HCT116 (cell line): ENCODE results near the gene HOXB2. TPM values are rescaled to one million over a fixed set of nuclear protein-coding genes. Genes with fewer than 3 reads are reported as not detected.

ENCODE experiments used
- ATAC-seq: fragments of 200-7000 bp; cut with Tn5 transposase; 2 replicates; pipeline ENCODE4 v1.9.1; 2020; ENCODE audit warnings: mild to moderate bottlenecking, moderate library complexity
- BruUV-seq: library from RNA; stranded (reverse); fragments of 400-500 nt; replicated peaks from 2 replicates; lab custom pipeline; 2021; lab: Mats Ljungman, UMichigan
- CTCF ChIA-PET: fragments of 300-600 bp; sonication (Branson Sonifier 250); formaldehyde crosslinking; loops from one replicate; lab custom pipeline; 2021; ENCODE audit warnings: antibody characterized with exemption; lab: Charles Lee
- POLR2A ChIA-PET: fragments of 300-600, 350-600 bp; sonication (Branson Sonifier 250); formaldehyde crosslinking; loops from one replicate; lab custom pipeline; 2021; ENCODE audit warnings: antibody characterized with exemption; lab: Charles Lee
- RAD21 ChIA-PET, 2 experiments: fragments of 300-600 bp; sonication (Branson Sonifier 250); formaldehyde crosslinking; loops; one replicate each; lab custom pipeline; 2023; ENCODE audit warnings: low total read pairs in 2 of 2; ENCODE audit not compliant: uncharacterized antibody in 2 of 2, unreplicated experiment in 2 of 2, low non-redundant PET in 1 of 2; lab: Charles Lee
- DNase-seq: peaks from one replicate; pipeline ENCODE4 v3.0.0-alpha.2; 2010; ENCODE audit warnings: low read depth, low spot score
- H2AFZ ChIP-seq: fragments of 200-600 bp; shearing (Covaris generic), sonication (generic); 2 replicates; pipeline ENCODE4 v1.6.1; 2017; ENCODE audit warnings: low read depth, mixed run types, mixed read lengths, antibody characterized with exemption, low read length; ENCODE audit not compliant: poor library complexity, severe bottlenecking
- H3K27ac ChIP-seq: 2 replicates; pipeline ENCODE4 v1.5.1; 2012; ENCODE audit warnings: low read depth, low read length
- H3K27me3 ChIP-seq: fragments of 200-600 bp; sonication (generic); 2 replicates; pipeline ENCODE4 v1.6.1; 2016; ENCODE audit warnings: mixed run types, low read length, mixed read lengths; ENCODE audit not compliant: insufficient read depth
- H3K36me3 ChIP-seq, 2 experiments: fragments of 200-500 bp in 1 of 2; fragments of 200-600 bp in 1 of 2; sonication (Bioruptor generic) in 1 of 2; sonication (generic) in 1 of 2; 2 replicates each; pipeline versions ENCODE4 v1.5.1 to v1.6.1; 2014 to 2016; ENCODE audit warnings: low read length in 2 of 2, inconsistent platforms in 1 of 2, mixed read lengths in 1 of 2, mixed run types in 1 of 2; ENCODE audit not compliant: insufficient read depth in 2 of 2, control insufficient read depth in 1 of 2
- H3K4me1 ChIP-seq, 2 experiments: fragments of 200-600 bp in 1 of 2; sonication (generic) in 1 of 2; 2 replicates each; pipeline versions ENCODE4 v1.5.1 to v1.6.1; 2012 to 2017; ENCODE audit warnings: low read length in 2 of 2, inconsistent platforms in 1 of 2, mild to moderate bottlenecking in 1 of 2, mixed read lengths in 1 of 2, mixed run types in 1 of 2, moderate library complexity in 1 of 2; ENCODE audit not compliant: insufficient read depth in 2 of 2, control insufficient read depth in 1 of 2
- H3K4me2 ChIP-seq: fragments of 200-600 bp; sonication (generic); 2 replicates; pipeline ENCODE4 v1.6.1; 2017; ENCODE audit warnings: mixed run types, low read length, mixed read lengths
- H3K4me3 ChIP-seq, 2 experiments: fragments of 200-600 bp in 1 of 2; sonication (generic) in 1 of 2; replicated peaks in 1 of 2; 2 replicates each; pipeline ENCODE4 v1.5.1; 2011 to 2016; ENCODE audit warnings: low read length in 2 of 2, control low read depth in 1 of 2, low read depth in 1 of 2, mild to moderate bottlenecking in 1 of 2, mixed read lengths in 1 of 2, mixed run types in 1 of 2
- H3K79me2 ChIP-seq: fragments of 200-600 bp; sonication (generic); 2 replicates; pipeline ENCODE4 v1.6.1; 2017; ENCODE audit warnings: mild to moderate bottlenecking, mixed run types, low read length, moderate library complexity, mixed read lengths; ENCODE audit not compliant: insufficient read depth
- H3K9ac ChIP-seq: fragments of 200-600 bp; sonication (generic); 2 replicates; pipeline ENCODE4 v1.6.1; 2016; ENCODE audit warnings: low read length, mixed read lengths
- H3K9me2 ChIP-seq: fragments of 200-600 bp; sonication (generic), shearing (Covaris generic); 2 replicates; pipeline ENCODE4 v1.6.1; 2017; ENCODE audit warnings: mixed run types, mild to moderate bottlenecking, moderate library complexity; ENCODE audit not compliant: insufficient read depth
- H3K9me3 ChIP-seq, 2 experiments: fragments of 200-500 bp in 1 of 2; fragments of 200-600 bp in 1 of 2; sonication (Bioruptor generic) in 1 of 2; sonication (generic) in 1 of 2; 2 replicates each; pipeline ENCODE4 v1.6.1; 2014 to 2017; ENCODE audit warnings: low read length in 2 of 2, mixed read lengths in 2 of 2, inconsistent platforms in 1 of 2, low read depth in 1 of 2, mild to moderate bottlenecking in 1 of 2, mixed run types in 1 of 2, moderate library complexity in 1 of 2; ENCODE audit not compliant: control insufficient read depth in 1 of 2, insufficient read depth in 1 of 2
- H4K20me1 ChIP-seq: fragments of 200-600 bp; sonication (generic), shearing (Covaris generic); 2 replicates; pipeline ENCODE4 v1.6.1; 2017; ENCODE audit warnings: mixed run types, mild to moderate bottlenecking, moderate library complexity; ENCODE audit not compliant: insufficient read depth
- ATF3 ChIP-seq: IDR thresholded peaks from 2 replicates; pipeline ENCODE4 v1.6.1; 2012
- CBX3 ChIP-seq: IDR thresholded peaks from 2 replicates; pipeline ENCODE4 v1.6.1; 2012; ENCODE audit warnings: low read depth
- CTCF ChIP-seq, 3 experiments: fragments of 200-600 bp in 1 of 3; sonication (generic) in 1 of 3; IDR thresholded peaks in 2 of 3; conservative IDR thresholded peaks in 1 of 3; 2 replicates each; pipeline ENCODE4 v1.5.1; 2012 to 2017; ENCODE audit warnings: low read depth in 2 of 3, low read length in 2 of 3, antibody characterized with exemption in 1 of 3, borderline replicate concordance in 1 of 3, control low read depth in 1 of 3, mild to moderate bottlenecking in 1 of 3, mixed read lengths in 1 of 3, mixed run types in 1 of 3, moderate library complexity in 1 of 3; ENCODE audit not compliant: insufficient read depth in 1 of 3
- EZH2 ChIP-seq: fragments of 200-600 bp; sonication (generic); IDR thresholded peaks from 2 replicates; pipeline ENCODE4 v1.6.1; 2017; ENCODE audit warnings: antibody characterized with exemption, mixed run types
- JUND ChIP-seq: IDR thresholded peaks from 2 replicates; pipeline ENCODE4 v1.6.1; 2012
- POLR2A ChIP-seq: IDR thresholded peaks from 2 replicates; pipeline ENCODE4 v1.7.0; 2011; ENCODE audit warnings: borderline replicate concordance; ENCODE audit not compliant: insufficient read depth, insufficient read length; ENCODE audit errors: extremely low read depth
- POLR2AphosphoS5 ChIP-seq: IDR thresholded peaks from 2 replicates; pipeline ENCODE4 v1.6.1; 2011; ENCODE audit warnings: mild to moderate bottlenecking, low read depth, low read length, moderate library complexity
- RAD21 ChIP-seq: IDR thresholded peaks from 2 replicates; pipeline ENCODE4 v1.6.1; 2012; ENCODE audit warnings: low read depth, mild to moderate bottlenecking
- SP1 ChIP-seq: IDR thresholded peaks from 2 replicates; pipeline ENCODE4 v1.6.1; 2012; ENCODE audit warnings: low read depth
- SRF ChIP-seq: IDR thresholded peaks from 2 replicates; pipeline ENCODE4 v1.6.1; 2012; ENCODE audit warnings: low read depth
- TCF7L2 ChIP-seq: IDR thresholded peaks from 2 replicates; pipeline ENCODE4 v1.7.0; 2011; ENCODE audit warnings: borderline replicate concordance, inconsistent platforms; ENCODE audit not compliant: insufficient read depth, insufficient read length; ENCODE audit errors: extremely low read depth
- YY1 ChIP-seq: IDR thresholded peaks from 2 replicates; pipeline ENCODE4 v1.6.1; 2011; ENCODE audit warnings: low read length, low read depth, moderate library complexity, mild to moderate bottlenecking; ENCODE audit not compliant: insufficient replicate concordance; ENCODE audit errors: extremely low read depth
- ZBTB33 ChIP-seq: IDR thresholded peaks from 2 replicates; pipeline ENCODE4 v1.6.1; 2011; ENCODE audit warnings: mild to moderate bottlenecking, low read length, moderate library complexity; ENCODE audit not compliant: insufficient replicate concordance; ENCODE audit errors: extremely low read depth
- ZFX ChIP-seq: fragments of 450-650 bp; IDR thresholded peaks from 2 replicates; pipeline ENCODE4 v1.6.1; 2017
- ZNF274 ChIP-seq: fragments of 200-500 bp; sonication (Bioruptor generic); IDR thresholded peaks from 2 replicates; pipeline ENCODE4 v1.6.1; 2014; ENCODE audit warnings: mild to moderate bottlenecking, low read depth, low read length, inconsistent platforms
- intact Hi-C: fragments of 100-400 bp; cut with micrococcal nuclease; formaldehyde crosslinking; loops from 2 replicates; pipeline ENCODE4 v1.10.0; 2022
- total RNA-seq: library from RNA; stranded (reverse); gene quantifications from one replicate; pipeline ENCODE4 v1.2.1, GENCODE V29; 2021; ENCODE audit not compliant: unreplicated experiment

The HOXB2 gene
- total RNA-seq, 1 experiment from 2014 or later = 2.0 TPM

DNA sequence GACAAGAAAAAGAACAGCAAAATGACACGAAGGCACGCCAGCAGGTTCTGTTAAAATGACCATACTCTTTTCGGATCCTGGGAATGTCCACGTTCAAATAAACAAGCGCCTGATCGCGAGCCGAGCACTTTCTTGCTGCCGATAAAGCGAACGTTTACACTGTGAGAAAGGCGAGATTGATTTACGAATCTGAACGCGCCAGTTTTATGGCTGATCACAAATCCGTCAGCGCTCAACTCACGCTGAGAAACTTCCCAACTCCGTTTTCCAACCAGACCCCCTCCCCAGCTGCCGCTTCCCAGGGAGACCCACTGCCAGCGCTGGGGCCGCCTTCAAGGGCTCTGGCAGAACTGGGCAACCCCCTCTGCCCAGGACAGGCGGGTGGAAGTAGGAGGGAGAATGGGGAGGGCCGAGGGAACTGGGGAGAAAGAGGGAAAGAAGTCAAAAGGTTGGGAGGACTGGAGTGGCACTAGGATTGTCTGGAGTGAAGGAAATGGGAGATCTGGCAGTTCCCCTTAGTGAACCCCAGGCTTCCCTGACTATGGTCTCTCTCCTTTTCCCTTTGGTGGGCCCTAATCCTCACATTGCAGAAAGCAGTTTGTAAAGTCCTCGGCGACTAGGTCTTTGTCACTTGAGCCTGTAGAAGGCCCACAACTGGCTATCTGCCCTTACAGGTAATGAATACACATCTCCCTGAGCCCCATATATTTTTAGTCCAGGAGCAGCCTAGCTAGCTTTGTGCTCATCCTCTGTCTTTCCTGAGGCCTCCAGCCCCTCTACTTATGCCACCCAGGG lies 26.3 kb upstream of the HOXB2 start:
- Histone ChIP-seq H3K36me3 (no peaks in the 10 kb centered on the region; a peak in 1 of 4 replicates), H3K79me2 (peaks cover 79% of the 10 kb centered on the region), H3K4me1 (peaks cover 0 to 5% of the 10 kb centered on the region in 2 experiments; a peak in 1 of 4 replicates), H3K27ac (no peak overlapping the region), H4K20me1 (no peaks in the 10 kb centered on the region), H3K9me3 (no peaks in the 10 kb centered on the region), H3K27me3 (no peaks in the 10 kb centered on the region), H2AFZ (no peak overlapping the region), H3K9me2 (no peaks in the 10 kb centered on the region), H3K4me3 (no peak overlapping the region), H3K9ac (no peak overlapping the region), H3K4me2 (no peak overlapping the region)
- intact Hi-C loops = no loop called here
- ATAC-seq (no peak), DNase-seq (no peak)
- BruUV-seq = no TSS peak
- ChIA-PET CTCF (no interaction called here), POLR2A (no interaction called here), RAD21 (no interaction called here)
- no peak for TF ChIP-seq CTCF (IDR thresholded peaks at IDR 0.05 in 2 of 3, conservative IDR thresholded peaks at IDR 0.05 in 1 of 3; ENCODE audit: borderline replicate concordance in 1 of 3, insufficient read depth in 1 of 3, low read depth in 2 of 3, low read length in 2 of 3)
- no peak for TF ChIP-seq ZNF274
- no peak for TF ChIP-seq EZH2

DNA sequence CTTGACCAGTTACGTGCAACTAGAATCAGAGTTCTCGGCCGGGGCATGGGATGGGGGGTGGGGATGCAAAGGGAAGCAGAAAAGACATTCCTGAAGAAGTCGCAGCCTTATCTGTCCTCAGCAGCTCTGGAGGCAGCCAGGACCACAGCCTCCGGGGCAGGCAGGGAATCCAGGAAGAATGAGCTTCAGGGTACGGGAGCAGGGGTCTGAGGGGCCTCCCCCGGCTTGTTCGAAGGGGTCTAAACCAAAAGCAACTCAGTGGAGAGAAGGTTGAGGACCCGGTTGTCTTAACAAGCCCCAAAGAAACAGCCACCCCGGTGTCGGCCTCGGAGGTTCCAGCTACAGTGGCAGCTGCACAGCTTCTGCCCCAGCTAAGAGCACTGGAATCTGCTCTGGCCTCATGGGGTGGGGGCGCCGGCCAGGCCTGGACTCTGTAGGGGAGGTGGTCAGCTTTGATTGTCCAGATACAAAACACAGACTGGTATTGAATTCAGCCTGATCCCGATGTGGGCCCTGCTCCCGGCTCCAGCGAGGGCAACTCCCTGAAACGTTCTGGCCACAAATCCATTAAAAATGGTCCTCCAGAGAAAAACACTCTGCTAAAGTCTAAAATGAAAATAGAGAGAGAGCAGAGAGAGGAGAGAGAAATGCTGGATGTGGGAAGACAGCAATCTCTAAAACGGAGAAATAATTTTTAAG lies 25.6 kb upstream of the HOXB2 start:
- intact Hi-C loops = no loop called here
- Histone ChIP-seq H3K27me3 (no peaks in the 10 kb centered on the region), H3K79me2 (peaks cover 73% of the 10 kb centered on the region), H3K9ac (no peak overlapping the region), H4K20me1 (no peaks in the 10 kb centered on the region), H3K36me3 (no peaks in the 10 kb centered on the region; a peak in 1 of 4 replicates), H3K4me2 (no peak overlapping the region), H3K27ac (no peak overlapping the region), H3K4me3 (no peak overlapping the region), H3K9me3 (no peaks in the 10 kb centered on the region), H3K9me2 (no peaks in the 10 kb centered on the region), H3K4me1 (no peaks in the 10 kb centered on the region), H2AFZ (no peak overlapping the region)
- POLR2A ChIA-PET = no interaction called here
- ATAC-seq = no peak
- DNase-seq = no peak
- RAD21 ChIA-PET = no interaction called here
- BruUV-seq = no TSS peak
- CTCF ChIA-PET = no interaction called here
- TF ChIP-seq CBX3 (no peak), ZBTB33 (no peak), TCF7L2 (no peak), SRF (no peak), JUND (no peak), SP1 (no peak), ATF3 (no peak), POLR2AphosphoS5 (no peak), ZFX (no peak), POLR2A (no peak), YY1 (no peak), RAD21 (no peak), ZNF274 (no peak)
